NT2/D1 (cell line): ENCODE measurements around the gene CDKN3.
"Not testable (repeated sequence)": the region's sequence is repeated elsewhere in the genome, so short reads cannot be mapped to it uniquely, and the experiment has no call there.

ENCODE experiments used
- DNase-seq: peaks from one replicate; pipeline ENCODE4 v3.0.0-alpha.2; 2011; ENCODE audit warnings: low read depth, low spot score
- H3K27me3 ChIP-seq: 2 replicates; pipeline ENCODE4 v1.6.0; 2011; ENCODE audit warnings: mild to moderate bottlenecking; ENCODE audit not compliant: insufficient read length, insufficient read depth
- H3K36me3 ChIP-seq: 2 replicates; pipeline ENCODE4 v1.6.1; 2011; ENCODE audit warnings: mild to moderate bottlenecking, low read length, mixed read lengths; ENCODE audit not compliant: insufficient read depth, insufficient read length
- H3K4me1 ChIP-seq: 2 replicates; pipeline ENCODE4 v1.5.1; 2011; ENCODE audit not compliant: insufficient read depth, insufficient read length
- H3K4me3 ChIP-seq: 2 replicates; pipeline ENCODE4 v1.5.1; 2011; ENCODE audit warnings: low read depth; ENCODE audit not compliant: insufficient read length
- H3K9ac ChIP-seq: 2 replicates; pipeline ENCODE4 v1.6.0; 2011; ENCODE audit warnings: low read depth; ENCODE audit not compliant: insufficient read length
- H3K9me3 ChIP-seq: 2 replicates; pipeline ENCODE4 v1.5.1; 2011; ENCODE audit warnings: mild to moderate bottlenecking, low read length; ENCODE audit not compliant: insufficient read depth
- SUZ12 ChIP-seq: IDR thresholded peaks from 2 replicates; pipeline ENCODE4 v1.6.1; 2011; ENCODE audit not compliant: insufficient read length, insufficient read depth; ENCODE audit errors: extremely low read depth
- YY1 ChIP-seq: IDR thresholded peaks from 2 replicates; pipeline ENCODE4 v1.6.1; 2011; ENCODE audit not compliant: insufficient read length, insufficient read depth
- ZNF274 ChIP-seq: IDR thresholded peaks from 2 replicates; pipeline ENCODE4 v1.6.1; 2011; ENCODE audit warnings: mild to moderate bottlenecking, low read depth, low read length

The CDKN3 gene

DNA sequence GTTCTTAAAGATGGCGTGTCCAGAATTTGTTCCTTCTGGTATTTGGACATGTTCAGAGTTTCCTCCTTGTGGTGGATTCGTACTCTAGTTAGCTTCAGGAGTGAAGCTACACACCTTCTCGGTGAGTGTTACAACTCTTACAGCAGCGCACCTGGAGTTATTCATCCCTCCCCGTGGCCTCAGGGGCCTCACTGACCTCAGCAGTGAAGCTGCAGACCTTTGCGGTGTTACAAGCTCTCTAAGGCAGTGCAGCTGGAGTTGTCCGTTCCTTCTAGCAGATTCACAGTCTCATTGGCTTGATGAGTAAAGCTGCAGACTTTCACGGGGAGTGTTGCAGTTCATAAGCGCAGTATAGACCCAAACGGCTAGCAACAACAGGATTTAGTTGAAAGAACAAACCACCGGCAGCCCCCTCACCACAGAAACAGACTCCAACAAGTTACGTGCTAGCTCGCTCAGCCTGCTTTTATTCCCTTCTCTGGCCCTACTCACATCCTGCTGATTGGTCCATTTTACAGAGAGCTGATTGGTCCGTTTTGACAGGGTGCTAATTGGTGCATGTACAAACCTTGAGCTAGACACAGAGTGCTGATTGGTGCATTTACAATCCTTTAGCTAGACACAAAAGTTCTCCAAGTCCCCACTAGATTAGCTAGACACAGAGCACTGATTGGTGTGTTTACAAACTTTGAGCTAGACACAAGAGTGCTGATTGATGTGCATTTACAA, 4.5 kb upstream of the CDKN3 start:
- Histone ChIP-seq H3K4me3 (no peak overlapping the region), H3K9ac (no peak overlapping the region), H3K4me1 (no peaks in the 10 kb centered on the region), H3K27me3 (peaks cover under 1% of the 10 kb centered on the region), H3K36me3 (no peaks in the 10 kb centered on the region), H3K9me3 (no peaks in the 10 kb centered on the region; the same call in 1 of the 2 replicates)
- TF ChIP-seq ZNF274 (no peak), YY1 (no peak), SUZ12 (no peak)
- DNase-seq = no peak

DNA sequence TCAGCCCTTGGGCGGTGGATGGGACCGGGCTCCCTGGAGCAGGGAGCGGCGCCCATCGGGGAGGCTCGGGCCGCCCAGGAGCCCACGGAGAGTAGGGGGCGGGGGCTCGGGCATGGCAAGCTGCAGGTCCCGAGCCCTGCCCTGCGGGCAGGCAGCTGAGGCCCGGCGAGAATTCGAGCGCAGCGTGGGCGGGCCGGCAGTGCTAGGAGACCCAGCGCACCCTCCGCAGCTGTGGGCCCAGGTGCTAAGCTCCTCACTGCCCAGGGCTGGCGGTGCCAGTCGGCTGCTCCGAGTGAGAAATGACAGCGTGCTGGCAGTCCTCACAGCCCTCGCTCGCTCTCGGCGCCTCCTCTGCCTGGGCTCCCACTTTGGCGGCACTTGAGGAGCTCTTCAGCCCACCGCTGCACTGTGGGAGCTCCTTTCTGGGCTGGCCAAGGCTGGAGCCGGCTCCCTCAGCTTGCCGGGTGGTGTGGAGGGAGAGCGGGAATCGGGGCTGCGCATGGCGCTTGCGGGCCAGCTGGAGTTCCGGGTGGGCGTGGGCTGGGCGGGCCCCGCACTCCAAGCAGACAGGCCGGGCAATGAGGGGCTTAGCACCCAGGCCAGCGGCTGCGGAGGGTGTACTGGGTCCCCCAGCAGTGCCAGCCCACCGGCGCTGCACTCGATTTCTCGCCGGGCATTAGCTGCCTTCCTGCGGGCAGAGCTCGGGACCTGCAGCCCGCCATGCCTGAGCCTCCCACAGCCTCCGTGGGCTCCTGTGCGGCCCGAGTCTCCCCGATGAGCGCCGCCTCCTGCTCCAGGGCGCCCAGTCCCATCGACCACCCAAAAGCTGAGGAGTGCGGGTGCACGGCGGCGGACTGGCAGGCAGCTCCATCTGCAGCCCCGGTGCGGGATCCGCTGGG, 3.6 kb upstream of the CDKN3 start:
- H3K9me3 ChIP-seq, H3K4me3 ChIP-seq, H3K27me3 ChIP-seq, H3K4me1 ChIP-seq, DNase-seq, H3K36me3 ChIP-seq, H3K9ac ChIP-seq: not testable (repeated sequence)

DNA sequence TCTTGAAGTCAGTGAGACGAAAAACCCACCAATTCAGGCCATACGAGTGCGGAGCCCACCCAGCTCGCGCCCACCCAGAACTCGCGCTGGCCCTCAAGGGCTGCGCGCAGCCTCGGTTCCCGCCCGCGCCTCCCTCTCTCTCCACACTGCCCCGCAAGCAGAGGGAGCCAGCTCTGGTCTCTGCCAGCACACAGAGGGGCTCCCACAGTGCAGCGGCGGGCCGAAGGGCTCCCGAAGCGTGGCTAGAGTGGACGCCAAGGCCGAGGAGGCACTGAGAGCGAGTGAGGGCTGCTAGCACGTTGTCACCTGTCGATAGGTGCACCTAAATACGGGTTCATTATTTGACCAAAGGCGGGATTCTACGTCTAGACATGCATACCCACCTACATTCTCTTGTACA, 2.2 kb upstream of the CDKN3 start:
- Histone ChIP-seq H3K36me3 (no peaks in the 10 kb centered on the region), H3K4me1 (no peaks in the 10 kb centered on the region), H3K4me3 (no peak overlapping the region), H3K9ac (no peak overlapping the region), H3K27me3 (peaks cover 4% of the 10 kb centered on the region), H3K9me3 (no peaks in the 10 kb centered on the region; the same call in 1 of the 2 replicates)
- TF ChIP-seq YY1 = no peak
- no peak for TF ChIP-seq ZNF274
- DNase-seq = no peak

DNA sequence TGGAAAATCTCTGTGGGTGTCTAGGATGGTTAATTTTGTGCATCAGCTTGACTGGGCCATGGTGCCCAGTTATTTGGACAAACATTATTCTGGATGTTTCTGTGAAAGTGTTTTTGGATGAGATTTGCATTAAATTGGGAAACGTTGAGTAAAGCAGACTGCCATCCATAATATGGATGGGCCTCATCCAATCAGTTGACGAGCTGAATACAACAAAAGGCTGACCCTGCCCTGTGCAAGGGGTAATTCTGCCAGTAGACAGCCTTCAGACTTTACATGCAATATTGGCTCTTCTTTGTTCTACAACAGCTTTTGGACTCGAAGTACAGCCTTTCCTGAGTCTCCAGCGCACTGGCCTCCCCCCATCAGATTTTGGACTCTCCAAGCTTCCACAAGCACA, 1.5 kb upstream of the CDKN3 start:
- H3K27me3 ChIP-seq = peaks cover 4% of the 10 kb centered on the region
- peaks cover 2% of the 10 kb centered on the region for H3K36me3 ChIP-seq
- no peak for DNase-seq
- H3K9ac ChIP-seq = no peak overlapping the region
- no peaks in the 10 kb centered on the region; the same call in 1 of the 2 replicates for H3K9me3 ChIP-seq
- no peak for TF ChIP-seq ZNF274
- no peak for TF ChIP-seq YY1
- no peak for TF ChIP-seq SUZ12
- no peaks in the 10 kb centered on the region for H3K4me1 ChIP-seq
- no peak overlapping the region for H3K4me3 ChIP-seq

DNA sequence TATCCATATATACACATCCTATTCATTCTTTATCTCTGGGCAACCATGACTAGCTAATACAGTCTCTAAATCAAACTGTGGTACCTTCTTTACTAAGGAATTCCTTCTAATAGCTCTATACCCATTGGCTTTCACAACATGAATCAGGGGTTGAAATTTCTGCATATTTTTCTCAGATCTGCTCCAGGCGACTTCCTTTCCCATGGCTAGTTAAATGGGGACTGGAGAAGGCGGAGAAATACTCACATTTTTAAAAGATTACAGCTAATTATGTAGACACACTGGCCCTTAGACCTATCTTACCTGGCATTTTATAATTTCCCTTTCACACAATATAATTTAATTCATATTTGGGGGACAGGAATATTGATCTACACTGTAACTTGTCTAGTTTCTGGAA, 1.1 kb upstream of the CDKN3 start:
- Histone ChIP-seq H3K4me3 (no peak overlapping the region), H3K9ac (no peak overlapping the region), H3K4me1 (no peaks in the 10 kb centered on the region), H3K27me3 (peaks cover 4% of the 10 kb centered on the region), H3K9me3 (no peaks in the 10 kb centered on the region; the same call in 1 of the 2 replicates), H3K36me3 (peaks cover 2% of the 10 kb centered on the region)
- no peak for DNase-seq
- TF ChIP-seq SUZ12 = no peak
- TF ChIP-seq YY1 = no peak
- TF ChIP-seq ZNF274 = no peak

DNA sequence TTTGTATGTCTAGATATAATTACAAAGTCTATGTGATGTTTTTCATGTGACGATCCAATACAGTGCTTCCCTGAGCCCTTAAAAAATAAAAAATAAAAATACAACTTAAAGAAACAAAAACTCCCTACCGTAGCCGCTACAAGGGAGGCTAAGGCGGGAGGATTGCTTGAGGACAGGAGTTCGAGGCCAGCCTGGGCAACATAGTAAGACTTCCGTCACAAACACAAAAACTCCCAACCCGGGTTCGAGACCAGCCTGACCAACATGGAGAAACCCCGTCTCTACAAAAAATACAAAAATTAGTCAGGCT, 669 bp upstream of the CDKN3 start:
- peaks cover 4% of the 10 kb centered on the region for H3K36me3 ChIP-seq
- H3K9ac ChIP-seq = peak overlapping the region; percentile 56
- H3K27me3 ChIP-seq = peaks cover 4% of the 10 kb centered on the region
- H3K9me3 ChIP-seq = no peaks in the 10 kb centered on the region; the same call in 1 of the 2 replicates
- peak overlapping the region; percentile 34 for H3K4me3 ChIP-seq
- H3K4me1 ChIP-seq = no peaks in the 10 kb centered on the region
- no peak for DNase-seq
- TF ChIP-seq ZNF274 = no peak
- no peak for TF ChIP-seq YY1
- TF ChIP-seq SUZ12 = no peak

DNA sequence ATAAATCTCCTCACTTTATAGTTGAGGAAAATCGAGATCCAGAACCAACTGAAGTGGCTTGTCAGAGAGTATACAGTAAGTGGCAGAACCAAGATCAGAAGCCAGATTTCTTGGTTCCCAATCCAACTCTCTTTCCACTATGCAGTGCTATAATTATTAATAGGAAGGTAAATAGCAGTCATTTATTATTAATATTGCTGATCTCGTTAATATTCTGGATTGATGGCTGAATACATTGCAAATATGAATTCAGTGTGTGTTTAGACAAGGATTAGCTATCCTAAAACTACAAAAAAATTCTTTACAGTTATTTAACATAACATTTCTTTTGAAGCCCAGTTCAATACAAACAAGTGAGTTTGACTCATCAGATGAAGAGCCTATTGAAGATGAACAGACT, 2.8 kb downstream of the CDKN3 start:
- no peak for TF ChIP-seq YY1
- TF ChIP-seq SUZ12 = no peak
- TF ChIP-seq ZNF274 = no peak

DNA sequence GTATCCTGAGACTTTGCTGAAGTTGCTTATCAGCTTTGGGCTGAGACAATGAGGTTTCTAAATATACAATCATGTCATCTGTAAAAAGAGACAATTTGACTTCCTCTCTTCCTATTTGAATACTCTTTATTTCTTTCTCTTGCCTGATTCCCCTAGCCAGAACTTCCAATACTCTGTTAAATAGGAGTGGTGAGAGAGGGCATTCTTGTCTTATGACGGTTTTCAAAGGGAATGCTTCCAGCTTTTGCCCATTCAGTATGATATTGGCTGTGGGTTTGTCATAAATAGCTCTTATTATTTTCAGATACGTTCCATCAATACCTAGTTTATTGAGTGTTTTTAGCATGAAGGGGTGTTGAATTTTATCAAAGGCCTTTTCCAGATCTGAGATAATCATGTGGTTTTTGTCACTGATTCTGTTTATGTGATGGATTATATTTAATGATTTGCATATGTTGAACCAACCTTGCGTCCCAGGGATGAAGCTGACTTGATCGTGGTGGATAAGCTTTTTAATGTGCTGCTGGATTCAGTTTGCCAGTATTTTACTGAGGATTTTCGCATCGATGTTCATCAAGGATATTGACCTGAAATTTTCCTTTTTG, 6.7 kb downstream of the CDKN3 start:
- DNase-seq = not testable (repeated sequence)

More for the DNA sequence above, 2.8 kb downstream of the CDKN3 start:
- no peak for DNase-seq
- H3K9me3 ChIP-seq = no peaks in the 10 kb centered on the region; the same call in 1 of the 2 replicates
- no peak overlapping the region for H3K4me3 ChIP-seq
- peaks cover 10% of the 10 kb centered on the region for H3K36me3 ChIP-seq
- H3K27me3 ChIP-seq = peaks cover 4% of the 10 kb centered on the region
- no peak overlapping the region for H3K9ac ChIP-seq
- H3K4me1 ChIP-seq = no peaks in the 10 kb centered on the region

More for the DNA sequence above, 6.7 kb downstream of the CDKN3 start:
- H3K27me3 ChIP-seq, H3K4me3 ChIP-seq, H3K9me3 ChIP-seq, H3K9ac ChIP-seq, H3K4me1 ChIP-seq: not testable (repeated sequence)
- H3K36me3 ChIP-seq = peaks cover 12% of the 10 kb centered on the region
